HepG2 (cell line): ENCODE data around the gene USF1. TPM values are rescaled to one million over a fixed set of nuclear protein-coding genes. Genes with fewer than 3 reads are reported as not detected.

Experiments
- AKAP8 ChIP-seq: sonication (generic); formaldehyde crosslinking; IDR thresholded peaks from 2 replicates; pipeline ENCODE4 v1.5.1; 2020; ENCODE audit warnings: mild to moderate bottlenecking, missing genetic modification reagents
- ESRRA ChIP-seq: sonication (generic); formaldehyde crosslinking; IDR thresholded peaks from 2 replicates; pipeline ENCODE4 v1.5.1; 2020; ENCODE audit warnings: mild to moderate bottlenecking, low read depth, missing genetic modification reagents
- MAF1 ChIP-seq: sonication (generic); formaldehyde crosslinking; IDR thresholded peaks from 2 replicates; pipeline ENCODE4 v1.5.0; 2020; ENCODE audit warnings: missing genetic modification reagents, borderline replicate concordance
- MTF1 ChIP-seq: sonication (generic); formaldehyde crosslinking; IDR thresholded peaks from 2 replicates; pipeline ENCODE4 v1.5.0; 2020; ENCODE audit warnings: missing genetic modification reagents
- MXD1 ChIP-seq: sonication (generic); formaldehyde crosslinking; IDR thresholded peaks from 2 replicates; pipeline ENCODE4 v1.4.0; 2020; ENCODE audit warnings: mild to moderate bottlenecking, missing genetic modification reagents
- NR2F6 ChIP-seq, 2 experiments: IDR thresholded peaks; 2 replicates each; pipeline ENCODE4 v1.6.1; 2016; ENCODE audit warnings: antibody characterized with exemption in 1 of 2, mild to moderate bottlenecking in 1 of 2
- PAXIP1 ChIP-seq: sonication (generic); formaldehyde crosslinking; conservative IDR thresholded peaks from 2 replicates; pipeline ENCODE4 v1.4.0; 2020; ENCODE audit warnings: mild to moderate bottlenecking, missing genetic modification reagents, moderate library complexity
- PBX2 ChIP-seq: IDR thresholded peaks from 2 replicates; pipeline ENCODE4 v1.6.1; 2016; ENCODE audit warnings: control low read depth
- SOX13 ChIP-seq, 3 experiments: fragments of 450-650 bp in 1 of 3; sonication (generic) in 1 of 3; formaldehyde crosslinking in 1 of 3; IDR thresholded peaks in 2 of 3; conservative IDR thresholded peaks in 1 of 3; 2 replicates each; pipeline versions ENCODE4 v1.5.0 to v1.6.1; 2016 to 2020; ENCODE audit warnings: antibody characterized with exemption in 1 of 3, mild to moderate bottlenecking in 1 of 3, missing compliant biosample characterization in 1 of 3, missing genetic modification reagents in 1 of 3, moderate library complexity in 1 of 3
- STAT6 ChIP-seq: sonication (generic); formaldehyde crosslinking; IDR thresholded peaks from 2 replicates; pipeline ENCODE4 v1.4.0; 2020; ENCODE audit warnings: missing genetic modification reagents, mild to moderate bottlenecking, borderline replicate concordance
- THAP8 ChIP-seq: sonication (generic); formaldehyde crosslinking; IDR thresholded peaks from 2 replicates; pipeline ENCODE4 v1.5.1; 2020; ENCODE audit warnings: missing genetic modification reagents, mild to moderate bottlenecking, borderline replicate concordance
- ZNF180 ChIP-seq: sonication (generic); formaldehyde crosslinking; IDR thresholded peaks from 2 replicates; pipeline ENCODE4 v1.4.0; 2020; ENCODE audit warnings: low read depth, missing genetic modification reagents, borderline replicate concordance
- ZNF276 ChIP-seq: sonication (generic); formaldehyde crosslinking; IDR thresholded peaks from 2 replicates; pipeline ENCODE4 v1.4.0; 2020; ENCODE audit warnings: mild to moderate bottlenecking, low read depth, missing genetic modification reagents
- ZNF432 ChIP-seq: sonication (generic); formaldehyde crosslinking; IDR thresholded peaks from 2 replicates; pipeline ENCODE4 v1.5.0; 2020; ENCODE audit warnings: missing genetic modification reagents, mild to moderate bottlenecking, borderline replicate concordance
- ZNF605 ChIP-seq: sonication (generic); formaldehyde crosslinking; IDR thresholded peaks from 2 replicates; pipeline ENCODE4 v1.8.0; 2022; ENCODE audit warnings: mild to moderate bottlenecking, missing genetic modification reagents
- ZNF75D ChIP-seq: sonication (generic); formaldehyde crosslinking; IDR thresholded peaks from 2 replicates; pipeline ENCODE4 v1.8.1; 2023; ENCODE audit warnings: missing genetic modification reagents, mild to moderate bottlenecking, borderline replicate concordance
- ZNF776 ChIP-seq: sonication (generic); formaldehyde crosslinking; IDR thresholded peaks from 2 replicates; pipeline ENCODE4 v1.4.0; 2020; ENCODE audit warnings: mild to moderate bottlenecking, missing genetic modification reagents
- polyA plus RNA-seq, 8 experiments: library from polyadenylated mRNA; depleted of rRNA in 3 of 8; stranded (reverse) in 7 of 8; unstranded in 1 of 8; fragments of >200 nt; fragmentation: Illumina TruSeq in 4 of 8; extraction: Trizol in 4 of 8; gene quantifications; 2 replicates each; pipeline versions ENCODE4 v1.2.1 to v1.2.3, GENCODE V29; 2011 to 2016; ENCODE audit warnings: low read depth in 4 of 8, missing spikeins in 1 of 8, mixed read lengths in 1 of 8; ENCODE audit not compliant: insufficient read depth in 1 of 8
- total RNA-seq, 5 experiments: library from RNA; depleted of rRNA; stranded (reverse); fragments of >200 nt; fragmentation: Illumina TruSeq; extraction: Trizol; gene quantifications; 2 replicates each; pipeline ENCODE4 v1.2.3, GENCODE V29; 2016; ENCODE audit warnings: low read depth in 1 of 5

Gene USF1
- total and polyA plus RNA-seq, 2 of the 13 experiments (the other 11 are each of a cell fraction or from before 2014, with no cell fraction given) = 26.9 to 39.4 TPM

- no peak for TF ChIP-seq STAT6
- TF ChIP-seq SOX13 (IDR thresholded peaks at IDR 0.05) = no peak
- TF ChIP-seq SOX13 (CRISPR knock-in tag; conservative IDR thresholded peaks at IDR 0.05 in 1 of 2, IDR thresholded peaks at IDR 0.05 in 1 of 2) = peak in 1 of 2 experiments; percentile 16; a peak in 1 of 4 replicates
- no peak for TF ChIP-seq NR2F6 (IDR thresholded peaks at IDR 0.05)
- TF ChIP-seq NR2F6 (CRISPR knock-in tag; IDR thresholded peaks at IDR 0.05) = no peak
- no peak for TF ChIP-seq MXD1 (CRISPR knock-in tag)
- no peak for TF ChIP-seq AKAP8 (CRISPR knock-in tag)
- no peak for TF ChIP-seq ZNF432 (CRISPR knock-in tag)
- no peak for TF ChIP-seq ESRRA (CRISPR knock-in tag)
- TF ChIP-seq ZNF776 (CRISPR knock-in tag) = no peak
- no peak for TF ChIP-seq MAF1
- TF ChIP-seq THAP8 = no peak
- TF ChIP-seq ZNF180 = no peak
- TF ChIP-seq MTF1 (CRISPR knock-in tag) = no peak
- no peak for TF ChIP-seq ZNF605 (CRISPR knock-in tag)
- TF ChIP-seq ZNF75D = no peak
- TF ChIP-seq ZNF276 (CRISPR knock-in tag) = no peak
- TF ChIP-seq PAXIP1 (CRISPR knock-in tag) = 0 out of 2 replicates have a peak, but pooled peaks have one; percentile 26
- TF ChIP-seq PBX2 = no peak
These were observed 25.9 kb downstream of the USF1 start (continued) for GRCh38 chr1:161019751-161020495.
